NCI-H2196 treated with DMSO at 0.1 percent for 48 hours (cell line): ENCODE results near the gene MGAM2.

Source experiments
- DNase-seq: peaks from one replicate; lab custom pipeline; 2025; ENCODE audit not compliant: unreplicated experiment; lab: John Stamatoyannopoulos, UW

MGAM2 gene

DNA sequence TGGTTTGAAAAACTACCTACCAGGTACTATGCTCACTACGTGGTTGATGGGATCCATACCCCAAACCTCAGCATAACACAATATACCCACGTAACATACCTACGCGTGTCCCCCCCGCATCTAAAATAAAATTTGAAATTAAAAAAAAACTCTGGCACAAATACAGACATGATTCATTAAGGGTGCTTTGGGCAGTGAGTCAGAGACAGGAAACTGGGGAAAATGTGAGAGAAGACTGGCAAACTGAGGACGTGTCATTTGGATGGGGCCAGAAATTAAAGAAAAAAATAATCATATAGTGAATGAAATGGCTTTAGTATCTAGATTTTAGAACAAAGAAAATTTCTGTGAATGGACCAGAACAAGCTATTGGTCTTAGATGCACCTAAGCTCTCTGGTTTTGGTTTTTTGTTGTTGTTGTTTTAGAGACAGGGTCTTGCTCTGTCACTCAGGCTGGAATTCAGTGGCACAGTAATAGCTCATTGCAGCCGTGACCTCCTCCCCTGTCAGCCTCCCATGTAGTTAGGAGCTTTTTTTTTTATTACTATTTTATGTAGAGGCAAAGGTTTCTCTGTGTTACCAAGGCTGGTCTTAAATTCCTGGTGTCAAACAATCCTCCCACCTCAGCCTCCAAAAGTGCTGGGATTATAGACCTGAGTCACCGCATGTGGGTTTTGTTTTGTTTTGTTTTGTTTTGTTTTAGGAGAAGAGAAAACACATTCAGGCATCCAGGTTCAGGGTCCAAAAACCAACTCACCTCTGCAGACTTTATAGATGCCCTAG lies 152.3 kb downstream of the MGAM2 start:
- no peak for DNase-seq
